ENCODE measurements around the gene PDE10A.

GRCh38 chr6:165657325-165657680, 5.7 kb downstream of the PDE10A start:
- TF ChIP-seq, protein P1, sequence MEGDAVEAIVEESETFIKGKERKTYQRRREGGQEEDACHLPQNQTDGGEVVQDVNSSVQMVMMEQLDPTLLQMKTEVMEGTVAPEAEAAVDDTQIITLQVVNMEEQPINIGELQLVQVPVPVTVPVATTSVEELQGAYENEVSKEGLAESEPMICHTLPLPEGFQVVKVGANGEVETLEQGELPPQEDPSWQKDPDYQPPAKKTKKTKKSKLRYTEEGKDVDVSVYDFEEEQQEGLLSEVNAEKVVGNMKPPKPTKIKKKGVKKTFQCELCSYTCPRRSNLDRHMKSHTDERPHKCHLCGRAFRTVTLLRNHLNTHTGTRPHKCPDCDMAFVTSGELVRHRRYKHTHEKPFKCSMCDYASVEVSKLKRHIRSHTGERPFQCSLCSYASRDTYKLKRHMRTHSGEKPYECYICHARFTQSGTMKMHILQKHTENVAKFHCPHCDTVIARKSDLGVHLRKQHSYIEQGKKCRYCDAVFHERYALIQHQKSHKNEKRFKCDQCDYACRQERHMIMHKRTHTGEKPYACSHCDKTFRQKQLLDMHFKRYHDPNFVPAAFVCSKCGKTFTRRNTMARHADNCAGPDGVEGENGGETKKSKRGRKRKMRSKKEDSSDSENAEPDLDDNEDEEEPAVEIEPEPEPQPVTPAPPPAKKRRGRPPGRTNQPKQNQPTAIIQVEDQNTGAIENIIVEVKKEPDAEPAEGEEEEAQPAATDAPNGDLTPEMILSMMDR (IDR thresholded peaks at IDR 0.05; ENCODE audit: poor library complexity) = no peak
- no peak for TF ChIP-seq EZH2 (IDR thresholded peaks at IDR 0.05; ENCODE audit: borderline replicate concordance)
- TF ChIP-seq EZH2phosphoT487 (IDR thresholded peaks at IDR 0.05; ENCODE audit: low read depth, severe bottlenecking, unreplicated experiment) = no peak
